GM19328 (cell line): Measurements from ENCODE around the gene FKBP2.

ENCODE experiments used
- ATAC-seq: cut with Tn5 transposase; IDR thresholded peaks from one replicate; pipeline ENCODE4 v1.9.1; 2021; ENCODE audit warnings: mild to moderate bottlenecking, moderate library complexity; ENCODE audit not compliant: unreplicated experiment

FKBP2 gene

GRCh38 chr11:64281957-64282770, 41.3 kb downstream of the FKBP2 start:
- ATAC-seq, result no peak

- ATAC-seq, result no peak
Measured at GRCh38 chr11:64283092-64283491, 42.2 kb downstream of the FKBP2 start.

GRCh38 chr11:64284048-64284961, 43.4 kb downstream of the FKBP2 start, which contains the start of gene BAD:
Gene BAD (minus strand): TSS chr11:64284665. CDS start chr11:64284368, 297 bp downstream.
- ATAC-seq, result peak; percentile 73

GRCh38 chr11:64284962-64285884, 44.3 kb downstream of the FKBP2 start, which contains the start of gene GPR137:
Gene GPR137 (plus strand): TSS chr11:64285848. CDS start chr11:64286525, 677 bp downstream.
- peak; percentile 53 for ATAC-seq

GRCh38 chr11:64285885-64286800, 45.2 kb downstream of the FKBP2 start:
- no peak for ATAC-seq

- ATAC-seq, result no peak
Measured at GRCh38 chr11:64286801-64287159, 45.9 kb downstream of the FKBP2 start.

- ATAC-seq, result no peak
Measured at GRCh38 chr11:64287676-64288352, 46.9 kb downstream of the FKBP2 start.

GRCh38 chr11:64288353-64288750, 47.5 kb downstream of the FKBP2 start:
- no peak for ATAC-seq

- ATAC-seq, result no peak
Measured at GRCh38 chr11:64289002-64289564, 48.2 kb downstream of the FKBP2 start.

- no peak for ATAC-seq
Measured at GRCh38 chr11:64290352-64291261, 49.7 kb downstream of the FKBP2 start.

GRCh38 chr11:64291262-64291751, 50.4 kb downstream of the FKBP2 start, which contains the start of gene KCNK4:
Gene KCNK4 (plus strand): TSS chr11:64291302. CDS start chr11:64293019, 1,717 bp downstream.
- no peak for ATAC-seq

GRCh38 chr11:64291752-64292459, 51.0 kb downstream of the FKBP2 start:
- no peak for ATAC-seq

- ATAC-seq, result no peak
Measured at GRCh38 chr11:64292460-64293254, 51.8 kb downstream of the FKBP2 start.
